ENCODE data around the gene TNXB.

DNA sequence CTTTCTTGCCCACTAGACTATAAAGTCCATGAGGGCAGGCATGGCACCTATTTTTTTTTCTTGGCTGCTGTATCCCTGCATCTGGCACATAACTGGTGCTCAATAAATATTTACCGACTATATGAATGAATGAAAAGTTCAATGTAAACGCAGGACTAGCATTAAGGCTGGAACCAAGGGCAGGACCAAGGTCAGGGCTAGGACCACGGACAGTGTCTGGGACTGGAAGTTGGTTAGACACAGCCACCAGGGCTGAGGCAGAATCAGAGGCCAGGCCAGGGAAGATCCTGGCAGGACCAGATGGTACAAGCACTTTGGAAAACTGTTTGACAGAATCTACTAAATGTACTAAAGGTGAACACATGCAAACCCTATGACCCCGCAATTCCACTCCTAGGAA lies 3.7 kb downstream of the TNXB start:
- TF ChIP-seq POLR2AphosphoS5 (IDR thresholded peaks at IDR 0.05) (no peak), EP300 (IDR thresholded peaks at IDR 0.05) (no peak)
- TF ChIP-seq, protein P1, sequence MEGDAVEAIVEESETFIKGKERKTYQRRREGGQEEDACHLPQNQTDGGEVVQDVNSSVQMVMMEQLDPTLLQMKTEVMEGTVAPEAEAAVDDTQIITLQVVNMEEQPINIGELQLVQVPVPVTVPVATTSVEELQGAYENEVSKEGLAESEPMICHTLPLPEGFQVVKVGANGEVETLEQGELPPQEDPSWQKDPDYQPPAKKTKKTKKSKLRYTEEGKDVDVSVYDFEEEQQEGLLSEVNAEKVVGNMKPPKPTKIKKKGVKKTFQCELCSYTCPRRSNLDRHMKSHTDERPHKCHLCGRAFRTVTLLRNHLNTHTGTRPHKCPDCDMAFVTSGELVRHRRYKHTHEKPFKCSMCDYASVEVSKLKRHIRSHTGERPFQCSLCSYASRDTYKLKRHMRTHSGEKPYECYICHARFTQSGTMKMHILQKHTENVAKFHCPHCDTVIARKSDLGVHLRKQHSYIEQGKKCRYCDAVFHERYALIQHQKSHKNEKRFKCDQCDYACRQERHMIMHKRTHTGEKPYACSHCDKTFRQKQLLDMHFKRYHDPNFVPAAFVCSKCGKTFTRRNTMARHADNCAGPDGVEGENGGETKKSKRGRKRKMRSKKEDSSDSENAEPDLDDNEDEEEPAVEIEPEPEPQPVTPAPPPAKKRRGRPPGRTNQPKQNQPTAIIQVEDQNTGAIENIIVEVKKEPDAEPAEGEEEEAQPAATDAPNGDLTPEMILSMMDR (IDR thresholded peaks at IDR 0.05), result no peak
